ENCODE results near the gene MIF4GD. TPM values are rescaled to one million over a fixed set of nuclear protein-coding genes. Genes with fewer than 3 reads are reported as not detected.

MIF4GD gene
- total and polyA plus RNA-seq, 9 of the 15 experiments (the other 6 are each of a cell fraction or from before 2014, with no cell fraction given) = 11.8 to 63.8 (median 28.1) TPM

GRCh38 chr17:75289115-75289831 is 18.2 kb upstream of the MIF4GD start, which contains the start of gene SLC25A19:
Gene SLC25A19, minus strand, starts transcription at chr17:75289433. Its CDS starts 2,669 bp downstream, at chr17:75286764.
- WGBS (ENCODE audit: insufficient coverage, low coverage, missing lambda C conversion rate) = under 1% methylated on average over 51 of the region's 65 CpGs
- CTCF ChIA-PET (ENCODE audit: low intra/inter-chr PET ratio) = interaction anchor here (1.2 to 2.0 kb wide), 4 partner anchors 115 to 461 kb away, joined by 3 to 23 read pairs (median 6); partner anchors contain the start of genes CASKIN2 and TSEN54
- peaks cover 2 to 16% of the 10 kb centered on the region in 2 experiments; a peak in 2 of 5 replicates for H3K4me1 ChIP-seq (replicated peaks in 1 of 2; ENCODE audit: control insufficient read depth in 2 of 2, insufficient read depth in 2 of 2, low read length in 2 of 2)
- TF ChIP-seq MAFF (IDR thresholded peaks at IDR 0.05; ENCODE audit: low read length) (no peak), HLTF (IDR thresholded peaks at IDR 0.05) (no peak), ZNF717 (CRISPR knock-in tag; IDR thresholded peaks at IDR 0.05) (no peak), SRSF9 (IDR thresholded peaks at IDR 0.05; ENCODE audit: borderline replicate concordance, low read depth, low read length) (no peak), GABPA (tag; conservative IDR thresholded peaks at IDR 0.05; ENCODE audit: low read depth) (peak; percentile 75), MYC (IDR thresholded peaks at IDR 0.05; ENCODE audit: low read depth, low read length) (peak; percentile 75), MYC (CRISPR knock-in tag; IDR thresholded peaks at IDR 0.05; ENCODE audit: borderline replicate concordance, low read depth) (peak; percentile 79; the same call in 1 of the 2 replicates), FOXP4 (CRISPR knock-in tag; IDR thresholded peaks at IDR 0.05; ENCODE audit: borderline replicate concordance) (no peak), ATF7 (IDR thresholded peaks at IDR 0.05) (peak; percentile 87), CTBP1 (IDR thresholded peaks at IDR 0.05; ENCODE audit: borderline replicate concordance) (peak; percentile 50), ZNF347 (CRISPR knock-in tag; IDR thresholded peaks at IDR 0.05; ENCODE audit: low read depth) (no peak), GATAD2A (IDR thresholded peaks at IDR 0.05) (no peak), CSDE1 (IDR thresholded peaks at IDR 0.05) (no peak), MEF2D (tag; conservative IDR thresholded peaks at IDR 0.05; ENCODE audit: low read depth) (no peak), HMG20B (CRISPR knock-in tag; IDR thresholded peaks at IDR 0.05) (no peak), HEY1 (CRISPR knock-in tag; IDR thresholded peaks at IDR 0.05; ENCODE audit: borderline replicate concordance) (peak; percentile 58; the same call in 1 of the 2 replicates), PRDM10 (IDR thresholded peaks at IDR 0.05; ENCODE audit: partially characterized antibody) (peak; percentile 80), ZNF584 (CRISPR knock-in tag; IDR thresholded peaks at IDR 0.05; ENCODE audit: low read depth) (no peak)

More at GRCh38 chr17:75289115-75289831, 18.2 kb upstream of the MIF4GD start, which contains the start of gene SLC25A19:
- Histone ChIP-seq H3K4me3 (peak within 1 kb of the TSS; percentile 87), H2AFZ (ENCODE audit: low read depth, low read length) (peak within 1 kb of the TSS; percentile 94), H3K4me2 (ENCODE audit: insufficient read depth, low read length) (peak within 1 kb of the TSS; percentile 93), H3K27ac (ENCODE audit: extremely low read depth, low read depth, low read length) (peak within 1 kb of the TSS; percentile 89), H3K36me3 (ENCODE audit: control insufficient read depth, insufficient read depth, low read length) (peaks cover 32% of the 10 kb centered on the region), H3K79me2 (ENCODE audit: control insufficient read depth, insufficient read depth, low read length) (peaks cover 34% of the 10 kb centered on the region), H3K9me1 (ENCODE audit: control insufficient read depth, insufficient read depth, low read length) (no peaks in the 10 kb centered on the region), H3K9ac (ENCODE audit: insufficient read depth in 1 of 2, low read depth in 2 of 2, low read length in 2 of 2) (peak within 1 kb of the TSS; percentile 86 to 100), H4K20me1 (replicated peaks; ENCODE audit: control insufficient read depth, insufficient read depth, low read length) (no peaks in the 10 kb centered on the region), H3K9me3 (replicated peaks; ENCODE audit: control insufficient read depth, insufficient read depth, low read depth, low read length) (no peaks in the 10 kb centered on the region), H3K27me3 (ENCODE audit: control insufficient read depth in 2 of 2, insufficient read depth in 2 of 2, low read length in 2 of 2) (no peaks in the 10 kb centered on the region)
- ATAC-seq (peak; percentile 99), DNase-seq (ENCODE audit: extremely low read depth in 1 of 4, low spot score in 3 of 4) (peak; percentile 98 to 99 (median 98)), FAIRE-seq (peak; percentile 100)
- BruUV-seq (replicated peaks) = no TSS peak
- intact Hi-C loops (cut with micrococcal nuclease) (loop anchor here (2.0 to 10.0 kb wide), 3 partner anchors 18 to 236 kb away; partner anchors contain the start of genes GRB2, LLGL2 and MIF4GD), in situ Hi-C loops (cut with MboI) (no loop called here)
- POLR2A ChIA-PET = interaction anchor here (0.5 to 2.0 kb wide), 28 partner anchors 8 to 362 kb away, joined by 3 to 26 read pairs (median 3); partner anchors contain the start of genes GGA3, GRB2, MIF4GD and MRPS7

All from K562 (cell line).